HCT116 (cell line): Measurements from ENCODE around the gene MAP2K3. TPM values are rescaled to one million over a fixed set of nuclear protein-coding genes. Genes with fewer than 3 reads are reported as not detected.

ENCODE experiments used
- ATAC-seq: fragments of 200-7000 bp; cut with Tn5 transposase; 2 replicates; pipeline ENCODE4 v1.9.1; 2020; ENCODE audit warnings: mild to moderate bottlenecking, moderate library complexity
- BruUV-seq: library from RNA; stranded (reverse); fragments of 400-500 nt; replicated peaks from 2 replicates; lab custom pipeline; 2021; lab: Mats Ljungman, UMichigan
- CTCF ChIA-PET: fragments of 300-600 bp; sonication (Branson Sonifier 250); formaldehyde crosslinking; loops from one replicate; lab custom pipeline; 2021; ENCODE audit warnings: antibody characterized with exemption; lab: Charles Lee
- POLR2A ChIA-PET: fragments of 300-600, 350-600 bp; sonication (Branson Sonifier 250); formaldehyde crosslinking; loops from one replicate; lab custom pipeline; 2021; ENCODE audit warnings: antibody characterized with exemption; lab: Charles Lee
- RAD21 ChIA-PET, 2 experiments: fragments of 300-600 bp; sonication (Branson Sonifier 250); formaldehyde crosslinking; loops; one replicate each; lab custom pipeline; 2023; ENCODE audit warnings: low total read pairs in 2 of 2; ENCODE audit not compliant: uncharacterized antibody in 2 of 2, unreplicated experiment in 2 of 2, low non-redundant PET in 1 of 2; lab: Charles Lee
- DNase-seq: peaks from one replicate; pipeline ENCODE4 v3.0.0-alpha.2; 2010; ENCODE audit warnings: low read depth, low spot score
- H2AFZ ChIP-seq: fragments of 200-600 bp; shearing (Covaris generic), sonication (generic); 2 replicates; pipeline ENCODE4 v1.6.1; 2017; ENCODE audit warnings: low read depth, mixed run types, mixed read lengths, antibody characterized with exemption, low read length; ENCODE audit not compliant: poor library complexity, severe bottlenecking
- H3K27ac ChIP-seq: 2 replicates; pipeline ENCODE4 v1.5.1; 2012; ENCODE audit warnings: low read depth, low read length
- H3K27me3 ChIP-seq: fragments of 200-600 bp; sonication (generic); 2 replicates; pipeline ENCODE4 v1.6.1; 2016; ENCODE audit warnings: mixed run types, low read length, mixed read lengths; ENCODE audit not compliant: insufficient read depth
- H3K36me3 ChIP-seq, 2 experiments: fragments of 200-500 bp in 1 of 2; fragments of 200-600 bp in 1 of 2; sonication (Bioruptor generic) in 1 of 2; sonication (generic) in 1 of 2; 2 replicates each; pipeline versions ENCODE4 v1.5.1 to v1.6.1; 2014 to 2016; ENCODE audit warnings: low read length in 2 of 2, inconsistent platforms in 1 of 2, mixed read lengths in 1 of 2, mixed run types in 1 of 2; ENCODE audit not compliant: insufficient read depth in 2 of 2, control insufficient read depth in 1 of 2
- H3K4me1 ChIP-seq, 2 experiments: fragments of 200-600 bp in 1 of 2; sonication (generic) in 1 of 2; 2 replicates each; pipeline versions ENCODE4 v1.5.1 to v1.6.1; 2012 to 2017; ENCODE audit warnings: low read length in 2 of 2, inconsistent platforms in 1 of 2, mild to moderate bottlenecking in 1 of 2, mixed read lengths in 1 of 2, mixed run types in 1 of 2, moderate library complexity in 1 of 2; ENCODE audit not compliant: insufficient read depth in 2 of 2, control insufficient read depth in 1 of 2
- H3K4me2 ChIP-seq: fragments of 200-600 bp; sonication (generic); 2 replicates; pipeline ENCODE4 v1.6.1; 2017; ENCODE audit warnings: mixed run types, low read length, mixed read lengths
- H3K4me3 ChIP-seq, 2 experiments: fragments of 200-600 bp in 1 of 2; sonication (generic) in 1 of 2; replicated peaks in 1 of 2; 2 replicates each; pipeline ENCODE4 v1.5.1; 2011 to 2016; ENCODE audit warnings: low read length in 2 of 2, control low read depth in 1 of 2, low read depth in 1 of 2, mild to moderate bottlenecking in 1 of 2, mixed read lengths in 1 of 2, mixed run types in 1 of 2
- H3K79me2 ChIP-seq: fragments of 200-600 bp; sonication (generic); 2 replicates; pipeline ENCODE4 v1.6.1; 2017; ENCODE audit warnings: mild to moderate bottlenecking, mixed run types, low read length, moderate library complexity, mixed read lengths; ENCODE audit not compliant: insufficient read depth
- H3K9ac ChIP-seq: fragments of 200-600 bp; sonication (generic); 2 replicates; pipeline ENCODE4 v1.6.1; 2016; ENCODE audit warnings: low read length, mixed read lengths
- H3K9me2 ChIP-seq: fragments of 200-600 bp; sonication (generic), shearing (Covaris generic); 2 replicates; pipeline ENCODE4 v1.6.1; 2017; ENCODE audit warnings: mixed run types, mild to moderate bottlenecking, moderate library complexity; ENCODE audit not compliant: insufficient read depth
- H3K9me3 ChIP-seq, 2 experiments: fragments of 200-500 bp in 1 of 2; fragments of 200-600 bp in 1 of 2; sonication (Bioruptor generic) in 1 of 2; sonication (generic) in 1 of 2; 2 replicates each; pipeline ENCODE4 v1.6.1; 2014 to 2017; ENCODE audit warnings: low read length in 2 of 2, mixed read lengths in 2 of 2, inconsistent platforms in 1 of 2, low read depth in 1 of 2, mild to moderate bottlenecking in 1 of 2, mixed run types in 1 of 2, moderate library complexity in 1 of 2; ENCODE audit not compliant: control insufficient read depth in 1 of 2, insufficient read depth in 1 of 2
- H4K20me1 ChIP-seq: fragments of 200-600 bp; sonication (generic), shearing (Covaris generic); 2 replicates; pipeline ENCODE4 v1.6.1; 2017; ENCODE audit warnings: mixed run types, mild to moderate bottlenecking, moderate library complexity; ENCODE audit not compliant: insufficient read depth
- JUND ChIP-seq: IDR thresholded peaks from 2 replicates; pipeline ENCODE4 v1.6.1; 2012
- POLR2AphosphoS5 ChIP-seq: IDR thresholded peaks from 2 replicates; pipeline ENCODE4 v1.6.1; 2011; ENCODE audit warnings: mild to moderate bottlenecking, low read depth, low read length, moderate library complexity
- SP1 ChIP-seq: IDR thresholded peaks from 2 replicates; pipeline ENCODE4 v1.6.1; 2012; ENCODE audit warnings: low read depth
- intact Hi-C: fragments of 100-400 bp; cut with micrococcal nuclease; formaldehyde crosslinking; loops from 2 replicates; pipeline ENCODE4 v1.10.0; 2022
- total RNA-seq: library from RNA; stranded (reverse); gene quantifications from one replicate; pipeline ENCODE4 v1.2.1, GENCODE V29; 2021; ENCODE audit not compliant: unreplicated experiment
- TF ChIP-seq, protein P1 (sequence below), 3 experiments: fragments of 200-600 bp in 1 of 3; sonication (generic) in 1 of 3; IDR thresholded peaks in 2 of 3; conservative IDR thresholded peaks in 1 of 3; 2 replicates each; pipeline ENCODE4 v1.5.1; 2012 to 2017; ENCODE audit warnings: low read depth in 2 of 3, low read length in 2 of 3, antibody characterized with exemption in 1 of 3, borderline replicate concordance in 1 of 3, control low read depth in 1 of 3, mild to moderate bottlenecking in 1 of 3, mixed read lengths in 1 of 3, mixed run types in 1 of 3, moderate library complexity in 1 of 3; ENCODE audit not compliant: insufficient read depth in 1 of 3
- TF ChIP-seq, protein P2 (sequence below): IDR thresholded peaks from 2 replicates; pipeline ENCODE4 v1.6.1; 2012
- TF ChIP-seq, protein P3 (sequence below): IDR thresholded peaks from 2 replicates; pipeline ENCODE4 v1.6.1; 2011; ENCODE audit warnings: mild to moderate bottlenecking, low read length, moderate library complexity; ENCODE audit not compliant: insufficient replicate concordance; ENCODE audit errors: extremely low read depth
- TF ChIP-seq, protein P4 (sequence below): IDR thresholded peaks from 2 replicates; pipeline ENCODE4 v1.6.1; 2012

MAP2K3 gene
- total RNA-seq, 1 experiment from 2014 or later: 96.7 TPM

DNA sequence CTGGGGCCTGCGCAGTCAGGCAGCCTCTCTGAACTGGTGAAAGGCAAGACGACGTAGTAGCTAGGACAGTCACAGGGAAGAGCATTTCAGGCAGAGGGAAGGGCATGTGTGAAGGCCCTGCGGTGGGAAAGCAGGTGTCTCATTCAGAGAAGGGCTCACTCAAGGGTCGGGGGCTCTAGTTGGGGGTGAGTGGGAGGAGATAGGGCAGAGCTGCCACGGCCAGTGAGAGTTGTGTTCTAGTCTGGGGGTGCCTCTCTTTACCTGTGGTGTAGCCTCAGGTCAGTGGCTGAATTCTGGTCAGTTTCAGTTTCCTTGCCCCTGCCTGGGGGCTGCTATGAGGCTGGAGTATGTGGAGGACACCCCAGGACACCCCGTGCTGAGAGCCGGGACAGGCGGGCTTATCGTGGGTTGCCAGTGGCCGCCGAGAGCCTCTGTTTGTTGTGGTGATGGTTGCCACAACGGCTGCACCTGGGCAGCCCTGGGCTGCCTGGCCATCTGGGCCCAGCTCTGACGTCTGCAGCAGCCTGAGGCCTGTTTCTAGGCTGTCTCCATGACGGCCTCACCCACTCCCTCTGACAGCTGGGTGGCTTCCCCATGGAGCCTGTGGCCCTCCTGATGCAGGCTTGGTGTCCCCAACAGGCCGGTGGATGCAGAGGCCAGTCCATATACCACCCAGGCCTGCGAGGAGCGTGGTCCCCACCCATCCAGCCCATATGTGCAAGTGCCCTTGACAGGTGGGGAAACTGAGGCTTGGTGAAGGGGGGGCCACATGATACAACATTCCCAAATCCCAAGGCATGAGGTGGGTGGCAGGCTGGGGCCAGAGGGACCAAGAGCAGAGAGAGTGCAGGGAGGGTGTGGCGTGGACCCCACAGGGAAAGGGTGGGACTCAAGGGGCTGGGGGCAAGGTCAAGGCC is 10.8 kb downstream of the MAP2K3 start:
- H3K9me2 ChIP-seq: no peaks in the 10 kb centered on the region
- no peak overlapping the region for H3K27ac ChIP-seq
- H3K4me3 ChIP-seq: no peak overlapping the region
- DNase-seq (no peak), ATAC-seq (no peak)
- no peak overlapping the region for H2AFZ ChIP-seq
- BruUV-seq: no TSS peak
- H3K9me3 ChIP-seq: peaks cover 0 to 3% of the 10 kb centered on the region in 2 experiments; a peak in 1 of 4 replicates
- peaks cover 13 to 30% of the 10 kb centered on the region in 2 experiments for H3K36me3 ChIP-seq
- peaks cover 6% of the 10 kb centered on the region in 2 experiments for H3K4me1 ChIP-seq
- no peak overlapping the region for H3K4me2 ChIP-seq
- H3K79me2 ChIP-seq: peaks cover 88% of the 10 kb centered on the region
- intact Hi-C loops: no loop called here
- H4K20me1 ChIP-seq: no peaks in the 10 kb centered on the region; the same call in 1 of the 2 replicates
- POLR2A ChIA-PET: interaction anchor here (1.0 kb wide), 1 partner anchor 8 kb away, joined by 4 read pairs; no protein-coding TSS in a partner anchor
- H3K27me3 ChIP-seq: no peaks in the 10 kb centered on the region
- RAD21 ChIA-PET: no interaction called here
- CTCF ChIA-PET: no interaction called here
- TF ChIP-seq, protein P1, sequence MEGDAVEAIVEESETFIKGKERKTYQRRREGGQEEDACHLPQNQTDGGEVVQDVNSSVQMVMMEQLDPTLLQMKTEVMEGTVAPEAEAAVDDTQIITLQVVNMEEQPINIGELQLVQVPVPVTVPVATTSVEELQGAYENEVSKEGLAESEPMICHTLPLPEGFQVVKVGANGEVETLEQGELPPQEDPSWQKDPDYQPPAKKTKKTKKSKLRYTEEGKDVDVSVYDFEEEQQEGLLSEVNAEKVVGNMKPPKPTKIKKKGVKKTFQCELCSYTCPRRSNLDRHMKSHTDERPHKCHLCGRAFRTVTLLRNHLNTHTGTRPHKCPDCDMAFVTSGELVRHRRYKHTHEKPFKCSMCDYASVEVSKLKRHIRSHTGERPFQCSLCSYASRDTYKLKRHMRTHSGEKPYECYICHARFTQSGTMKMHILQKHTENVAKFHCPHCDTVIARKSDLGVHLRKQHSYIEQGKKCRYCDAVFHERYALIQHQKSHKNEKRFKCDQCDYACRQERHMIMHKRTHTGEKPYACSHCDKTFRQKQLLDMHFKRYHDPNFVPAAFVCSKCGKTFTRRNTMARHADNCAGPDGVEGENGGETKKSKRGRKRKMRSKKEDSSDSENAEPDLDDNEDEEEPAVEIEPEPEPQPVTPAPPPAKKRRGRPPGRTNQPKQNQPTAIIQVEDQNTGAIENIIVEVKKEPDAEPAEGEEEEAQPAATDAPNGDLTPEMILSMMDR (IDR thresholded peaks at IDR 0.05 in 2 of 3, conservative IDR thresholded peaks at IDR 0.05 in 1 of 3; ENCODE audit: borderline replicate concordance in 1 of 3, insufficient read depth in 1 of 3, low read depth in 2 of 3, low read length in 2 of 3): no peak
- TF ChIP-seq SP1 (no peak), JUND (no peak), POLR2AphosphoS5 (no peak)
- TF ChIP-seq, protein P2, sequence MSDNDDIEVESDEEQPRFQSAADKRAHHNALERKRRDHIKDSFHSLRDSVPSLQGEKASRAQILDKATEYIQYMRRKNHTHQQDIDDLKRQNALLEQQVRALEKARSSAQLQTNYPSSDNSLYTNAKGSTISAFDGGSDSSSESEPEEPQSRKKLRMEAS: no peak
- TF ChIP-seq, protein P3, sequence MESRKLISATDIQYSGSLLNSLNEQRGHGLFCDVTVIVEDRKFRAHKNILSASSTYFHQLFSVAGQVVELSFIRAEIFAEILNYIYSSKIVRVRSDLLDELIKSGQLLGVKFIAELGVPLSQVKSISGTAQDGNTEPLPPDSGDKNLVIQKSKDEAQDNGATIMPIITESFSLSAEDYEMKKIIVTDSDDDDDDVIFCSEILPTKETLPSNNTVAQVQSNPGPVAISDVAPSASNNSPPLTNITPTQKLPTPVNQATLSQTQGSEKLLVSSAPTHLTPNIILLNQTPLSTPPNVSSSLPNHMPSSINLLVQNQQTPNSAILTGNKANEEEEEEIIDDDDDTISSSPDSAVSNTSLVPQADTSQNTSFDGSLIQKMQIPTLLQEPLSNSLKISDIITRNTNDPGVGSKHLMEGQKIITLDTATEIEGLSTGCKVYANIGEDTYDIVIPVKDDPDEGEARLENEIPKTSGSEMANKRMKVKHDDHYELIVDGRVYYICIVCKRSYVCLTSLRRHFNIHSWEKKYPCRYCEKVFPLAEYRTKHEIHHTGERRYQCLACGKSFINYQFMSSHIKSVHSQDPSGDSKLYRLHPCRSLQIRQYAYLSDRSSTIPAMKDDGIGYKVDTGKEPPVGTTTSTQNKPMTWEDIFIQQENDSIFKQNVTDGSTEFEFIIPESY: no peak
- TF ChIP-seq, protein P4, sequence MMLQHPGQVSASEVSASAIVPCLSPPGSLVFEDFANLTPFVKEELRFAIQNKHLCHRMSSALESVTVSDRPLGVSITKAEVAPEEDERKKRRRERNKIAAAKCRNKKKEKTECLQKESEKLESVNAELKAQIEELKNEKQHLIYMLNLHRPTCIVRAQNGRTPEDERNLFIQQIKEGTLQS: no peak
- no peak overlapping the region for H3K9ac ChIP-seq
